HG02981 (cell line): Measurements from ENCODE around the gene PACSIN1.

ENCODE experiments used
- ATAC-seq: cut with Tn5 transposase; IDR thresholded peaks from one replicate; pipeline ENCODE4 v1.9.1; 2021; ENCODE audit warnings: mild to moderate bottlenecking, moderate library complexity; ENCODE audit not compliant: unreplicated experiment

The PACSIN1 gene

DNA sequence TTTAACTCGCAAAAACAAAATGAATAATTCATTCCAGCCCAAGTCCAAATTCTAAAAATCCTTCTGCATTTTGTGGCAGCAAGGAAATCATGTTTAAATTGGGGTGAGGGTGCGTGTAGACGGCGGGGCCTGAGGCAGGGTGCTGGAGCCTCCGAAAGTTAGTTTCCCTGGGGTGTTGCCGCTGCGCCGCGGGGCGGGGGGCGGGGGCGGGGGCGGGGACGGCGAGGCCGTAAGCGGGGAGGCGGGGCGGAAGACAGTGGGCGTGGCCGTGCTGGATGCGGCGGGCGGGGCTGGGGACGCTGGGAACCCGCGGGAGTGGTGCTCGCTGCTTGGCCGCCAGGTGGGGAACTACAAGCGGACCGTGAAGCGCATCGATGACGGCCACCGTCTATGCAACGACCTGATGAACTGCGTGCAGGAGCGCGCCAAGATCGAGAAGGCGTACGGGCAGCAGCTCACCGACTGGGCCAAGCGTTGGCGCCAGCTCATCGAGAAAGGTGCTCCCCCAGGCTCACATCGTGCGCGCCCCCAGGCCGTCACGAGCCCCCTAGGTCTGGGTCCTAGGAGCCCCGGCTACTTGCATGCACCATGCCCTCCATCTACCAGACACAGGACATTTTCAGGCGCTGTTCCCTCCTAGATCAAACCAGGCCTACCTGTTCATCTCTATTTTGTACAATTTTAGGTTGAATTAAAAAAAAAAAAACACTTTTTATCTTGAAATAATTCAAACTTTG lies 61.3 kb downstream of the PACSIN1 start:
- peak; percentile 80 for ATAC-seq

DNA sequence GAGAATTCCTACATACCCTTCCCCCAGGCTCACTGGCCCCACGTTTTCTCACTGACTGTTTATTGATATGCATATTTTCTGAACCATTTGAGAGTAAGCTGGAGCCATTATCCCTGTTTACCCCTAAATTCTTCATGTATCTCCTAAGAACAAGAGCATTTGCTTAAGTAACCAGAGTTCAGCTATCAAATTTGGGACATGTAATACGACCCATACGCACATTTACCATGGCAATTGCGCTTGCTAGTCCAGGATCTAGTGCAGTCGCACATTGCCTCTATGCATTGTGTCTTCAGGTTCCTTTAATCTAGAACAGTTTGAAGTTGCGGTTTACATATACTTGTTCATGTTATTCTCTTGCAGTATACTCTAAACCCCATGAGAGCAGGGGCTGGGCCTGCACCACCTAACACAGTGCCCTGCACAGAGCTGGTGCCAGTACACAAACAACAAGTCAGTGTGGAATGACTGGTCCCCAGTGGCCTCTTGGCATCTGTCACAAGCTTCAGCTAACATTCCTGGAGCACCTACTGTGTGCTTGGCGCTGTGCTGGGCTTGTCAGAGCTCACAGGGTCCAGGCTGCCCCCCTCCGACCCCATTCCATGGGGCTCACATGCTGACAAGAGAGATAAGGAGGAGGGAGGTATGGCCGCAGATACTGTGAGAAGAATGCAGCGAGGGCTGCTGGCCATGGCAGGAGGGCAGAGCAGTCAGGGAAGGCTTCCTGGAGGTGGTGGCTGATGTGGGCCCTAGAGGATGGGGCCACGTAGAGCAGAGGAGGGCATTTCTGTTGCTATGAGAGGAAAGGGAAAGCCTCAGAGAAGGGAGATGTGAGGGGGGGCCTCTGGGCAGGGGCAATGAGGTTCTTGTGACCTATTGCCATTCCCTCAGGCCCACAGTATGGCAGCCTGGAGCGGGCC lies 62.1 kb downstream of the PACSIN1 start:
- ATAC-seq = no peak

DNA sequence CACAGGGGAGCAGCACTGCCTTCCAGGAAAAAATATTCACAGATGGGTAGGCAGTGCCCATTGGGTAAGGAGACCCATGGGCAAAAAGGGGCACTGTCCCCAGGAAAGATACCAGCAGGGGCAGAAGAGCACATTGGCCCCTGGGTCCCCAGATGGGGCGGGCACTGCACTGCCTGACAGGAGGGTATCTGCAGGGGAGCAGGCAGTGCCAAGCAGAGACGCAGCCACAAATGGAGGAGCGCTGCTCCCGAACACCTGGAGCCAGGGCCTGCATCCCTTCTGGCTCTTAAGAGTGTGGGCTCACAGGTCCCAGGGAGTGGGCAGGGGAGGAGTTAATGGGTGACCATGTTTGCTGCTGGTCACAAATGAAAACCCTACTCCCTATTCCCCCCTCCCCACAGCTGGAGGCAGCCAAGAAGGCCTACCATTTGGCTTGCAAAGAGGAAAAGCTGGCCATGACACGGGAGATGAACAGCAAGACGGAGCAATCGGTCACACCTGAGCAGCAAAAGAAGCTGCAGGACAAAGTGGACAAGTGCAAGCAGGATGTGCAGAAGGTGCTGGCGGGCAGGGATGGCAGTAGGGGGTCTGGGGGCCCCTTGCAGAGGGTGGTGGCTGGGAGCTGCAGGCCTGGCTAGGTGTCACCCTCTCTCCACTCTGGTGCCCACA lies 63.3 kb downstream of the PACSIN1 start:
- ATAC-seq = no peak

DNA sequence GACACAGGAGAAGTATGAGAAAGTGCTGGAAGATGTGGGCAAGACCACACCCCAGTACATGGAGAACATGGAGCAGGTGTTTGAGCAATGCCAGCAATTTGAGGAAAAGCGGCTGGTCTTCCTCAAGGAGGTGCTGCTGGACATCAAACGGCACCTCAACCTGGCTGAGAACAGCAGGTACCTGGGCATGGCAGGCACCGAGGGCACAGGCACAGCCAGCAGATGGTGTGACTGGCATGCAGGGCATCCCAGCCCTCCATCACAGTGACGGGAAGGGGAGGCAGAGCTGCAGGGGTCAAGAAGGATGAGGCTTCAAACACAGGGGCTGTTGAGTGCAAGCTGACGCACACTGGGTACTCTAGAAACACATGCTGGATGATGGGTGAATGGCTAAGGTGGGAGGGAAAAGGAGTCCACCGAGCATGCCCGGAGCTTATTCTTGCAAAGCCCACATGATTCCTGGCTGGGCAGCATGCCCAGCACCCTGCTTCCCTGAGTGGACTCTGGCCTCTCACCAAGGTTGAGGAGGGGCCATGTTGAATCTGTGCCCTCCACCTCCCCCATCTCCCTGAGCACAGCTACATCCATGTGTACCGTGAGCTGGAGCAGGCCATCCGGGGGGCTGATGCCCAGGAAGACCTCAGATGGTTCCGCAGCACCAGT lies 63.9 kb downstream of the PACSIN1 start:
- no peak for ATAC-seq

DNA sequence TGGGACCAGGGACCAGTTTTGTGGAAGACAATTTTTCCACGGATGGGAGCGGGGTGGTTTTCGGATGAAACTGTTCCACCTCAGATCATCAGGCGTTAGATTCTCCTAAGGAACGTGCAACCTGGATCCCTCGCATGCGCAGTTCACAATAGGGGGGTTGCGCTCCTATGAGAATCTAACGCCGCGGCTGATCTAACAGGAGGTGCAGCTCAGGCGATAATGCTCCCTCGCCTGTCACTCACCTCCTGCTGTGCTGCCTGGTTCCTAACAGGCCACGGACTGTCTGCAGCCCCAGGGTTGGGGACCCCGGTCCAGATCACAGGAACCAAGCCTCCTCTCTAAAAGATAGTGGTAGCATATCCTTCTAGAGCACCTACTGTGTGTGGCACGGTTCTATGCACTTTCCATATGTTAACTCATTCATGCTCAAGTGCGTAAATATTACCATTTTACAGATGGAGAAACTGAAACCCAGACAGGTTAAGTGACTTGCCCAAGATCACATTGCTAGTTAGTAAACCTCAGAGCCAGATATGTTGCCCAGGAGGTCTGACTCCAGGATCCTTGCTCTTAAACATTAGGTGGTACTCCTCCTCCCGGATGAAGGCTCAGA lies 65.0 kb downstream of the PACSIN1 start:
- no peak for ATAC-seq

DNA sequence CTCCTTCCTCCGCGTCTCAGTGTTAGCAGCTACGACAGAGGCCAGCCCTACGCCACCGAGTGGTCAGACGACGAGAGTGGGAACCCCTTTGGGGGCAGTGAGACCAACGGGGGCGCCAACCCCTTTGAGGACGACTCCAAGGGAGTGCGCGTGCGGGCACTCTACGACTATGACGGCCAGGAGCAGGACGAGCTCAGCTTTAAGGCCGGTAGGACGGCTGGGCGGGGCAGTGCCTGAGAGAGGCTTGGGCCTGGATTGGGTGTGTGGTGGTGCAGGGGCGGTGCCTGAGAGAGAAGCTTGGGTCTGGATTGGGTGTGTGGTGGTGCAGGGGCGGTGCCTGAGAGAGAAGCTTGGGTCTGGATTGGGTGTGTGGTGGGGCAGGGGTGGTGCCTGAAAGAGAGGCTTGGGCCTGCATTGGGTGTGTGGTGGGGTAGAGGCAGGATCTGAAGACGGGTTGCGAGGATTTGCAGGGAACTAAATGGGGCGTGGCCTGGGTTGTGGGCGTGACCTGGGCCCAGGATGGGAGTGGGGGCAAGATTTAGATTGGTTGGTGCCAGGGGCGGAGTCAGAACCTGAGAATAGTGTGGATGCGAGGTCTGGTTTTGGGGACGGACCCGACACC lies 65.8 kb downstream of the PACSIN1 start:
- ATAC-seq = no peak

DNA sequence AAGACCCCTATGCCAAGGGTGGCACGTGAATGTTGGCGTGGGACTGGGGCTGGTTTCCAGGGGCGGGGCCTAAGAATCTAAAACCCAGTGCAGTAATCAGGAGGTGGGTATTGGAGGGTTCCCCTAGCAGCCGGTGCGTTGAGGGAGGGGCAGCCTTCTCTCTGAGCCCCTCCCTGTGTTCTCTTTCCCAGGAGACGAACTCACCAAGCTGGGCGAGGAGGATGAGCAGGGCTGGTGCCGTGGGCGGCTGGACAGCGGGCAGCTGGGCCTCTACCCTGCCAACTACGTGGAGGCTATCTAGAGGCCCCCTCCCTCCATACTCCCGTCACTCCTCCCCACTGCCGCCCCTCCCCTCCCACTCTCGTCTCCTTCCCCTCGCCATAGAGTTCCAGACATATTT lies 66.4 kb downstream of the PACSIN1 start:
- no peak for ATAC-seq

DNA sequence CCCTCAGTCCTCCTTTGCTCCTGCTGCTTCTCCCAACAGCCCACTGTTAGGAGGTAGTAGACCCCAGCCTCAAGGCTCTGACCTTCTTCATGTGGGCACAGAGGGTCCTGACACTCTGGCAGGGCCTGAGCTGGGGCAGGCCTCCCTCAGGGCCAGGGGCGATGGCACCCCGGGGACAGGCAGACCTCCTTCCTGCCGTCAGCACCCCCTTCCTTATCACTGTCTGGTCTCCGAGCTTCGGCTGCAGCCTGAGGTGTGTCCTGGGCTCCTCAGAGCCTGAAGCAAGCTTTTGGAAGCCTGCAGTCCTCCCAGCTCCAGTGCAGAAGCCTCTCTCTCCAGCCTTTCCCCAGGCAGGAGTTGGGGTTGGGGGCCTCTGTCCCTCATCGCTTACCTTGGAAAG lies 68.3 kb downstream of the PACSIN1 start:
- ATAC-seq = no peak

DNA sequence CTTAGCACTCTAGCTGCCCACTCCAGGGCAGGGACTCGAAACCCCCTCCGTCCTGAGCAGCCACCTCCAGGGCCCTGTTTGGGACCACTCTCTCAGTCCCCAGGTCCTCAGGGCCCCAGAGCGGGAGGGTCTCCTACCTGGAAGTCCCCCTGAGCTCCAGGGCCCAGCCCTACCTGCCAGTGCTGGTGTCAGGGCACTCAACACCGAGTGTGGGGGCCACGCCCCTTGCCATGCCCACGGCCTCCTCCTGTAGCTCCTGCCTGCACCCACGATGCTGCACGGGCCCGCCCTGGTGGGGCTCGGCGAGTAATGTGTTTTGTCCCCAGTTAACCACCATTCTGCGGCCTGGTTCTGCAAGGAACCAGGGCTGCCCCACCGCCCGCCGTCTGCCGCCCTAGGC lies 68.8 kb downstream of the PACSIN1 start:
- no peak for ATAC-seq

DNA sequence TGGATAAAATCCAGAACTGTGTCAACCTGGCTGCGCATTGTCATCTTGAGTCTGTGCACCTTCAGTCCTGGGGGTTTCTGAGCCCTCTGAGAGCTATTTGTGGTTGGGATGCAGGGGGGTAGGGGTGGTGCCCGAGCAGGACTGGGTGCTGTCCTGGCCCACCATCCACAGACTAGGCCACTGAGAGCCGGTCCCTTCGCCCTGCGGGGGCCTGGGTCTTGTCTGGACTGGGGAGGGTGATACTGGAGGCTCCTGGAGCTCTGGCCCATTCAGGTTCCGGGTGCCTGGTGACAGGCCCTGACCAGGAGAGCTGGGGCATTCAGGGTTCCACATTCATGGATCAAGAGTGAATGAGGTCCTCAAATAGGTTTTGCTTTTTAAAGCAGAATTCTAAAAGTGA lies 69.3 kb downstream of the PACSIN1 start:
- ATAC-seq = no peak

DNA sequence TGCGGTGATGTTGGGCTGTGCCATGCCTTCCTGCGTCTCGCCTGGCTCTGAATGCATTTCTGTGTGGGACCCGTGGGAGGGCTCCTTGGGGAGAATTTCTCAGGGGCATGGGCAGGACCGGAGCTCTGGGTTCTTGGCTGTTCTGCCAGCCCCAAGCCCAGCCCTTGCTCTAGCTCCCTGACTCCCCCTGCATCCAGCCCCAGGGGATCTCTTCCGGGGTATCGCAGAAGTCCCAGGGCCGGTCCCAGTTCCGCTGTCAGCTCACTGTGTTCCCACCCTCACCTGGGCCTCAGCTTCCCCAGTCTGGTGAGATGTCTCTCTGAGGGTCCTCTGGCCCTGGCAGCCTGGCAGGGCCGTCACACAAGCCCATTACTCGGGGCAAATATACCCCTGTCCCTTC lies 69.8 kb downstream of the PACSIN1 start:
- no peak for ATAC-seq

DNA sequence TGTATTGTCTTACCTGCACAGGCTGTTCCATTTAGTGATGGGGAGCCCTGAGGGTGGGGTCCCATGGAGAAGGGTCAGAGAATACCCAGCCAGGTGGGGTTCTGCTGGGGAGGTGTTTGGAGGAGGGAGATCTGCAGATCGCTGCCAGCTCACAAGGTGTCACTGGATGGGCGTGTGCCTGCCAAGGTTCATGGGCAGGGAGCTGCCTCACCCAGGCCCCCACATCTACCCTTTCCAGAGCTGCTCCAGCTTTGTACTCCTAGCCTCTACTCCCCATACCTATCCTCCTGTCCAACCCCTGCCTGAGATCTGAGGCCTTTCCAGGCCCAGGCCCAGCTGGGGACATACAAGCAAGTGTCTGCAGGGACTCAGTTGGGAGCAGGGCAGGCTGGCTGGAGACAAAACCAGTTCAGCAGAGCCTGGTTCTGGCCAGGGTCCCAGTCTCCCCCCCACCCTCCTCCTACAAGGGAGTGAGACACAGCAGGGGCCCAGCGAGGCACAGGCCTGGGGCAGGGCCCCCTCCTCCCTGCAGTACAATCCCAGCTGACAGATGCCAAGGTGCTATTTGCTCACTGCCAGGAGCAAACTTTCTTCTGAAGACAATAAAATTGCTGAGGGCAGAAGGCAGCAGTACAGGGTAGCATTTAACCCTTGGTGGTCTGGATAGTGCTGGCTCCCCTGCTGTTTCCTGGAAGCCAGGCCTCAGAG lies 70.5 kb downstream of the PACSIN1 start:
- no peak for ATAC-seq

DNA sequence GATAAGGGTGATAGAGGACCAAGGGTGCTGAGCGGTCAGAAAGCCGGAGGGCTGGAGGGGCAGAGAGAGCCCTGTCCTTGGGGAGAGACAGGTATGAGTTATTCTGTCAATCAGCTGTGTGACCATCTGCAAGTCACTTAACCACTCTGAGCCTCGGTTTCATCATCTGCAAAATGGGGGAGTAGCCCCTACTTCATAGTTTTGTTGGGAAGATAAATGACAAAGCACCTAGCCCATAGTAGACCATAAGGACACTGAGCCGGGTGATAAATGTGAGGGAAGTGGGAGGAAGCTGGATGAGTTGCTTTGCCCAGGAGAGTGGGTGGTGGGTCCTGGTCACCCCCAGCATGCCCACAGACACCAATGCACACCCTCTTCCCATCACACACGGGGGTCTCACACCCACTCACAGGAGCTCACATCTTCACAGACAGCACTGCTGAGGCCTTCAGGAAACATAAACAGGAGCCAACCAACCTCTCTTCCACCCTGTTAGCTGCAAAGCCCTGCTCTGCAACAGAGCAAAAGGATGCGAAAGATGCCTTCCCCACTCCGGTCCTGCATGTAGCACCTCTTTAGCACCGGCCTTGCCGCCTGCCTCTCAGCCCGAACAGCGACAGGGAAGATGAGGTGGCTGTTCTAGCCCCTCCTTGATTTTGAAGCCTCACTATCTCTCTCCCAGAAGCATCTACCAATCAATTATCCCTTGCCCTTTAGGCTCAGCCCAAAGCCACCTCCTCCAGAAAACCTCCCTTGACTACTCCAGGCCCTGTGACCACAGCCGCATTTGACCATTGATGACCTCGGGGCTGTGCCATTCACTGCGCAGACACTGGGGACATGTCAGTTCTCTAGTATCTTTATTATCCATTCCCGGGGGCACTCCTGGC lies 71.3 kb downstream of the PACSIN1 start:
- no peak for ATAC-seq

DNA sequence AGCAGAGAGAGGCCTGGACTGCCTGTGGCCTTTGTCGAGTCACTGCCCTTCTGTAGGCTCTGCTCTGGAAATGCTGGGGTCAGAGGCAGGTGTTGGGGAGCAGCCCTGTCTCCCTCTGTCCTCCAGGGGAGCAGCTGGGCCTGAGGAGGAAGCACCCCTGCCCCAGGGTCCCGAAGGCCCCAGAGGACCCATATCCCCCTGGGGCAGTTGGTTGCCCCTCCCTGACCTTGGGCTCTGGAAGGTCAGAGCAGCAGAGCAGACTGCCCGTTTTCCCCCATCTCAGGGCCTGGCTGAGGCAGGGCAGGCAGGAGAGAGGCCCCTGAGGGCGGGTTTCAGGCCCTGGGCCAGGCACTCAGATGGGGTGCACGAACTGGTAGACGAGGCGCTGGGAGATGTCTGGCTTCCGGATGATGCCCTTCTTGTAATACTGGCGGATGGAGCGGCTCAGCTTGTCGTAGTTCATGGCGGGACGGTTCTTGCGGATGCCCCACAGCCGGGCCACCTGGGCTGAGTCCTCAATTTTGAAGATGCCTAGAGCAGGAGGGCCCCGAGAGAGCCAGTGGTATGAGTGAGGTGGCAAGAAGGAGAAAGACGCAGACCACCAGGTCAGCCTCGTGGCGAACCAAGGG lies 72.2 kb downstream of the PACSIN1 start:
- ATAC-seq = no peak

DNA sequence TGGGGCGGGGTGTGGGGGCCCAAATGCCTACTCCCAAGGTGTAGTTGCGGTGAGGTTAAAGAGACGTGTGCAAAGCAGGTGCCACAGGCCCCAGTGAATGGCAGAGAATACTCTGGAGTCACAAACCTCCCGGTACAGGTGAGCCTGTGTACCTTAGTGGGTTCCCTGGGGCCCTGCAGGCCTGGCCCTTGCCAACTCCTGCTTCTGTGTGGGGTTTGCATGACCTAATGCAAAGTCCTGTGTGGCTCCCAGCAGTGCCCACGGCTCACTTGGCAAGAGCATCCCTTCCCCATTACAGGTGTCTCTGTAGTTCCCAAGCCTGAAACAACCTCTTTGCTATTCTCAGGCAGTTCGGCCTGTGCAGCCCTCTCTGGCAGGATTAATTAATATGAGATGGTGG lies 72.7 kb downstream of the PACSIN1 start:
- ATAC-seq = no peak

DNA sequence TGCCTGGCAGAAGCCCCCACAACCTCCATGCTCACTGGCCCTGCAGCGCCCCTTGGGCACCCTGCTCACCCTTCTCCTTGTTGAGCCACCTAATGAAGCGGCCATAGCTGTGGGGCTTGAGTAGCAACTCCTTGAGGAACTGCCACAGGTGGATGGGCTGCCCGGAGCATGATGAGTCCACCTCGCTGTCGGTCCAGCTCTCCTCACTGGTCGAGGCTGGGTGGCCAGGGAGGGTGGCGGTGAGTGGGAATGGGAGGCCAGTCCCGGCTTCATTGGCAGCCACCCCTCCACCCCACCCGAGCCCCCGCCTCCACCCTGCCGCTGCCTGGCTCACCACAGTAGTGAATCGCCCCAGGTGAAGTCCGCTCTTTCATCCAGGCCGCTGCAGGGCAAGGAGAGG lies 73.3 kb downstream of the PACSIN1 start:
- no peak for ATAC-seq

DNA sequence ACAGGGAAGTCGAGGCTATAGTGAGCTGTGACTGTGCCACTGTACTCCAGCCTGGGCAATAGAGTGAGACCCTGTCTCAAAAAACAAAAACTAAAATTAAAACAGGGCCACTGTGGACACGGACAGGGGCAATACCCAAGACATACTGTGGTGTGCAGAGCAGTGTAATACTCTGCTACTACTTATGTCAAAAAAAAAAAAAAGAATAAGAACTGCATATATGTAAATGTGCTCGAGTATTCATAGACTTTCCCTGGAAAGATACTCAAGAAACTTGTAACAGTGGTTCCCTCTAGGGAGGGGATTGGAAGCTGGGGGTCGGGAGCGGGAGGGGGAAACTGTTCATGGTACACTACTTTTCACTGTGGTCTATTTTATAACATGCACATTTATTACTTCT lies 74.3 kb downstream of the PACSIN1 start:
- ATAC-seq = no peak

DNA sequence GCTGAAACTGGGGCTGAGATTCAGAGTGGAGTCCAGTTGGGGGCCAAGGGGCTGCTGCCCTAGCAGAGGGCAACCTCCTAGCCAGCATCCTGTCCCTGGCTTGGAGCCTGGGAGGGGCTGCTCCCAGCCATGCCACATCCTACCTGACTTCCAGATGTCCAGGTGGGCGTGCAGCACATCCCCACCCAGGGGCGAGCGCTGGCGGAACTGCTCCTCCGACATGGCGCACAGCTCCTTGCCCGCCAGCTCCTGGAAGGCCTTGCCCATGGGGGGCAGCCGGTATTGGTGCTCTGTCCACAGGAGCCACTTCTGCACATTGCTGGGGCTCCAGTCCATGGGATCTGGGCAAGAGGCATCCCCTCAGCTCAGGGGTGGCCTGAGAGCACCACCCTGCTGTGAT lies 75.0 kb downstream of the PACSIN1 start:
- no peak for ATAC-seq
